Erythroblast (primary cell): Measurements from ENCODE around the gene ARL8B.

ENCODE experiments used
- GATA1 ChIP-seq: IDR thresholded peaks from 2 replicates; pipeline ENCODE4 v1.6.1; 2011; ENCODE audit warnings: low read depth, mild to moderate bottlenecking, control low read depth, low read length, moderate library complexity
- POLR2A ChIP-seq: IDR thresholded peaks from 2 replicates; pipeline ENCODE4 v1.6.1; 2011; ENCODE audit warnings: mild to moderate bottlenecking, low read length

- no peak for TF ChIP-seq POLR2A
- no peak for TF ChIP-seq GATA1
Measured at GRCh38 chr3:5169807-5170206, 47.7 kb downstream of the ARL8B start.
